EH (cell line): ENCODE measurements around the gene RNF150.
"Not testable (repeated sequence)": the region's sequence is repeated elsewhere in the genome, so short reads cannot be mapped to it uniquely, and the experiment has no call there.

Source experiments
- DNase-seq: peaks from one replicate; pipeline ENCODE4 v3.0.0-alpha.2; 2015; ENCODE audit warnings: low read depth

Gene RNF150

DNA sequence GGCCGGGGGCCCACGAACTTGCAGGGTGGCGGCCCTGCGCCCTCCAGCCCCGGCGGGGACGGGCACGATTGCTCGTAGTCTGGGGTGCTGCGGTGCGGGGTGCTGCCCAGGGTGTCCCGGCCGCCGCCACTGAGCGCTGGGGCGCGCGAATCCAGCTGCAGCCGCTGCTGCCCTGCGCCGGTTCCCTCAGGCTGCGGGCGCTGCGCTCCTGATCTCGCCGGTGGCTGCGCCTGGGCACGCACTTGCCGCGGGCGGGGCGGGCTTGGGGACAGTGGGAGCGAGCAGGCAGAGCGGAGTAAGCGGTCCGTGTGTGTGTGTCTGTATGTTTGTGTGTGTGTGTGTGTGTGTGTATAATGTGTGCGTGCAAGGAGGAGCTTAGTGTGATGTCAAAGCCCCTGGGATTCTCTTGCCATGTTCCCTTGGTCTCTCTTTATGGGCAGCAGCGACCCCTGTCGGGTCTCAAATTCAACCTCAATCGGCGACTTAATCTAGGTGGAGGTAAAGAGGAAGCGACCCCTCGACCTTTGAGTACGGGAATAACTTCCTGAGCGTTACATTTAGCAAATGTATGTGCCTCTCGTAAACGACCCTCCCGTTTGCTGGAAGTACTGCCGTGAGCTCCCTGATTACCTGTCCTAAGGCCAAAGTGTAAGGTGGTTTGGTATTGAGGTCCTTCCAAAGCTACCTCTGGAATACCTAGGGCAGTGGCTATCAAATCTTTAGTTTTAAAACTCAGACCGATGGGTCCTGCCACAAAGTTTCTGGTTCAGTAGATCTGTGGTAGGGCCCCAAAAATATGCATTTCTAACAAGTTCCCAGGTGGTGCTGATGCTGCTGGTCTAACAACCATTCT is at the start of gene RNF150:
Gene RNF150 (minus strand): TSS at position 324 of the 853 bp plus-strand sequence.
- peak; percentile 91 for DNase-seq

DNA sequence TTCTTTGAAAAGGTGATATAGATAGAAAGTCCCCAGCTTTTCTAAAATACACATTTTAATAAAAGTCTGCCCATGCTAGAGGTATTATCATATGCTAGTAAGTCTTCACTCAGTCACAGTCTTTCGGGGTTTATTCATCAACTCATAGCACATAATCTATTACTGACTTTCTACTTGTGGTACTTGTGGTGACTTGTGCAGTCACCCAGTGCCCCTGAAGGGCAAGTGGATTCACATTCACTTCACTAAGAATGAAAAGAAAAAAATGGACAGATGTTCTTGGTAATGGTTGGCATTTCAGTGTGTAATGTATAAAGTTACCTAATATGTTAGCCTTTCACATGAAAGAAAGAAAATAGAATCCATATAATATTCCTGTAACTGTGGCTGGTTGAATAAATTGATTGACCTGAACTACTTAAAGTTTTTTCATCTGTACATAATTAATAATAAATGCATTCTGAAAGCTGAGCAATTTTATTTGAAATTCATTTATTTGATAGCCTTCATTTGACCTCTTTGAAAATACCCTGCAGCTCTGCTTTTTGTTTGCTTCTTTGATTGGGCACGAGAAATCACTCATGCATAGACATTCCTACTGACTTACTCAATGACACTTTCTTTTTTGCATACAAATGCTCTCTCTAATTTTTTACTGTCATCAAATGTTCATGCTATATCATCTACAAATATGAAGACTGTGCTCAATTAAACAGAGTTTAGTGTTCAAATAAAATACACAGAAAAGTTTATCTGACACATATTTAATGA is 47.9 kb upstream of the RNF150 start:
- DNase-seq = peak; percentile 20

DNA sequence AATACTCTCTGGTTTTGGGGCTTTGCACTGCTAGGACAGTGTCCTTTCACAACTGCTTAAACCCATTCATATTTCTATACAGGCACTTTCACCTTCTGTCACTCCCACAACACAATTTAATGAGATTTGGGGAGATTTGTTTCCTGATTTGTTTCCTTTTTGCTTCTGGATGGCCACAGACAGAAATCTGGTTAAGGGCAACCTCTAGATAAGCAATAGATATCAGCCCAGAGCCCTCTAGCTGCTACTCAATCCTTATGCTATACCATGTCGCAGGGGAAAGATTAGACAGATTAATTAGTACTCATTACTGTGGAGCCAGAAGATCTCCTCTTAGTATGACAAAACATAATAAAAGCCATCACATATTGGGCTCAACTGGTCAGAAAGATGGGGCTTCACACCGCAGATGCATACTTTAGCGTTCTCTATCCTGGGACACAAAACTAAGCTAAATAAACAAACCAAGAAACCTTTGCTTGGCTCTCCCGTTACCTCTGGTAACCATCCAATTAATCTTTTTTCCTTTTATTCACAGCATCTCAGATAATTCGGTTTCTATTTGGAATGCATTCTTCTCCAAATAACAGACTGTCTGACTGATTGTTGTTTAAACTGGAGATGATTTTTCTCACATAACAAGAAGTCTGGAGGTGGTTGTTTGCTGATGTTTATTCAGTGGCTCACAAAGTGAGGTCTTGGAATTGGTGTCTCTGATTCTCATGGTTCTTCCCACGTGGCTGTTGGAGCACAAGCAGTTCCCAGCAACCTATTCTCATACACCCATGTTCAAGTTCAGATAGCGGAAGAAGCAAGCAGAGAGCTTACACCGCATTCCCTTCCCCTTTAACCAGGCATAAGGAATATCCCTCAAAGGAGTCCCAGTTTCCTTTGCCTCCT is 46.5 kb upstream of the RNF150 start:
- peak; percentile 9 for DNase-seq

DNA sequence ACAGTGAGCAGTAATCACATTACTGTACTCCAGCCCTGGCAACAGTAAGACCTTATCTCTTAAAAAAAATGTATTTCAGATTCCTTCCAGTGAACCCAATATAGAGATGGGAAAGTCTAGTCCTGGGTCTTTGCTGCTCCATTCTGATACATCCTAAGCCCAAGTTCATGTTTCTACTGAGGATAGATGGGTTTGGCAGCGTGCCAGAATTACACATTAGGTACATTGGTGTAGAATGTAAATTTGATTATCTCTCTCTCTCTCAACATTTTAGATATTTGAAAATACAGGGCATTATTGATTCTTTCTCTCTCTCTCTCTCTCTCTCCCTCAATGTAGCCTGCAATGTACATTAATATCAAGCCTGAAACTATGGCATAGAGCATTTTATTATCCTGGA is 43.9 kb upstream of the RNF150 start:
- no peak for DNase-seq

DNA sequence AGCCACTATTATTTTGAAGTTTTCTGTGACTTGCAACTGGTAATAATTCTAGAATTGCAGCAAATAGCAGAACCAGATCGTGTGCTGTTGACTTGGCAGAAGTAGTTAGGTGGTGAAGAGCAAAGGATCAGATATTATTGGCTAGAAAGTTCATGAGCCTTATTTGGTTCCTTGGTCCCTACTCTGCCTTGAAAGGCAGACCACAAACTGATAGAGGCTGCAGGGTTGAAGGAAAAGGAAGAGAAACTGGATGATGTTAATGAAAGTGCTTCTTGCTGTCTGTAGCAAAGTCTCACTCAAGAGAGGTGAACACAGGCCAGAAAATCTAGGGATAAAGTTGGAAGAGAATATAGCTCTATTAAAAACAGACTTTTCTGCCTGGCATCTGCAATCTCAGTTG is 41.2 kb upstream of the RNF150 start:
- no peak for DNase-seq

DNA sequence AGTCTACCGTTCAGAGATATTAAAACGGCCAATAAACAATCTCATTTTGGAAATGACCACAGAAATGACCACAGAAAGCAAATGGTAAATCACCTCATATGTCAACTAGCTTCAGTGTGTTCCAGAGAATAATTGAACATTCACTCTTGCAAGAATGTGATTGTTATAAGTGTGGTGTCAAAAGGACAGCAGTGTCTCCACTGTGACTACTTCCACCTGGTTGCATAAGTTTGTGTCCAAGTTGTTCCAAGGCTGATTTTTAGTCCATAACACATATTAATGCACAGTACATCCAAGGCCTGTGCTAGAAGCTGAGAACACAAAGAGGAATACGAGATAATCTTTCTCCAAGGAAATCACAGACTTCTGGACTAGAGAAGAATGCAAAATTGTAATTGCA is 37.4 kb upstream of the RNF150 start:
- no peak for DNase-seq

DNA sequence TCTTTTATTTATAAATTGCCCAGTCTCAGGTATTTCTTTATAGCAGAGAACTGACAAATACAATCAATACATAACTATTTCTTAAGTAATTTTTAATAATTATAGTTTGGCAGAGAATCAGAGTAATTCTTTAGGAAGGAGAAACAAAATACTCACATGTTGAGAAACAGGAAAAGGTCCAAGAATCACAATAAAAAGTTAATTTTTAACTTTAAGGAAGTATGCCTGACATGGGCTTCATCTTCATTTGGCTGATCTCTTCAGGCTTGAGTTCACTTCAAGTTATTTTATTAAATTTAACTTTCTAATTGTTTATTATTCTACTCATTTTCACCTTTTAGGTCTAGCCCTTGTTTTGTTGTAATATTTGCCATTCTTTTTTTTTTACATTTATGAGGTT is 36.1 kb upstream of the RNF150 start:
- DNase-seq = no peak

DNA sequence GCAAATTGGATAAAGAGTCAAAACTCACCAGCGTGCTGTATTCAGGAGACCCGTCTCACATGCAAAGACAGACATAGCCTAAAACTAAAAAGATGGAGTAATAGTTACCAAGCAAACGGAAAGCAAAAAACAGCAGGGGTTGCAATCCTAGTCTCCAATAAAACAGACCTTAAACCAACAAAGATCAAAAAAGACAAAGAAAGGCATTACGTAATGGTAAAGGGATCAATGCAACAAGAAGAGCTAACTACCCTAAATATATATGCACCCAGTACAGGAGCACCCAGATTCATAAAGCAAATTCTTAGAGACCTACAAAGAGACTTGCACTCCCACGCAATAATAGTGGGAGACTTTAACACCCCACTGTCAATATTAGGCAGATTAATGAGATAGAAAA is 31.7 kb upstream of the RNF150 start:
- not testable (repeated sequence) for DNase-seq

DNA sequence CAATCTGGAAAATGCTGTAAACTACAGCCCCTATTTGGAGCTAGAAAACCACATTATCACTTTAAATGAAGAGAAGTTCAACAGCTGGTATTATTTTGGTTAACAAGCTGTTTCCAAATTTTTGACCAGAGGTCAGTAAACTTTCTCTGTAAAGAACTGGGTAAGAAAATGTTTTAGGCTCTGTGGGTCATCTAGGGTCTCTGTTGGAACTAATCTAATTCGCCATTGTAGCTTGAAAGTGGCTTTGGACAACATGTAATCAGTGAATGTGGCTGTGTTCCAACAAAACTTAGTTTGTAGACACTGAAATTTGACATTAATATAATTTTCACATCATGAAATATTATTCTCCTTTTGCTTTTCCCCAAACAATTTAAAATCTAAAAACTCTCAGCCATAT is 25.8 kb upstream of the RNF150 start:
- DNase-seq = no peak

DNA sequence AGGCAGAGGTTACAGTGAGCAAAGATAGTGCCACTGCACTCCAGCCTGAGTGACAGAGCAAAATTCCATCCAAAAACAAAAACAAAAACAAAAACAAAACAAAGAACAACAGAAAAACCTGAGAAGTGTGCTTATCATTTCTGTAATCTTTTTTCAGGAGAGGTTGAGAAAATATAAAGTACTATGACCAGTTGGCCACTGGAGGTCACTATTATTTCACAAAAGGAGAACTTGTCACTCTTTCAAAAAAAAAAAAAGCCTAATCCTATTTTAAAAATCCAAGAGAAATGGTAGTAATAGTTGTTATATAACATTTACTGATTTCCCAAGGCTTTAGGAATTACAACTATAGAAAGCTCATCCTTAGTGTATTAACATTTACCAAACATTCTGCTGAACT is 24.9 kb upstream of the RNF150 start:
- peak; percentile 63 for DNase-seq

DNA sequence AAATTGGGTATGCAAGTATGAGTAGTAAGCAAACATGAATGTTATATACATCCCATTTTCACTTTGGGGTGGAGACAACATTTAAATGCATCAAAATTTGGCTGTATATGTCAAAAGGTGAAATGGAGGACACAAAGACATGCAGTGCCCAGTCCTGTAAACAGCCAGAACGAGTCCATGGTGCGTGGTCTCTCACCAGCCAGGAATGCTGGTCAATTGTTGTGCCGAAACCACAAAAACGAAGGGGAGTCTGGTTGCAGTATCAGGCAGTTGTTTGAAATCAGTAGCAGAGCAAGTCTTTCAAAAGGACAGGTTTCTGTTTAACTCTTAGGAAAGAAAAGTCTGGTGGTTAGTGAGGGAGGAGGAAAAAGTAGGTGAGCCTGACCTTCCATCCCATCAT is 22.3 kb upstream of the RNF150 start:
- DNase-seq = peak; percentile 43

DNA sequence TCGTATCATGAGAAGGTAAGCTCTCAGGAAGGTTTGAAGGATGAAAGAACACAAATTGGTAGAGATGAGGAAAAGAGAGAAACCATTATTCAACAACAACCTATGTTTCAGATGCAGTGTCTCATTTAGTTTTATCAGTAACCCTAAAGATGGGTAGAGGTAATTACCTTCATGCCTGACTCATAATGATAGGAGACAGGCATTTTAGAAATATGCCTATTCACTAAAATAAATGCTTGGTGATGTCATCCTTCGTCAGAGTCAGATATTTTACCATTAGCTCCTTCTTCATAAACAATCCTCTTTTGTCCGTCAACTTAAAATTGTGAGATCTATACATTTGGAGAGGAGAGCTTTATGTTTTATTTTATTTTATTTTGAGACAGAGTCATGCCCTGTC is 21.5 kb upstream of the RNF150 start:
- DNase-seq = no peak

DNA sequence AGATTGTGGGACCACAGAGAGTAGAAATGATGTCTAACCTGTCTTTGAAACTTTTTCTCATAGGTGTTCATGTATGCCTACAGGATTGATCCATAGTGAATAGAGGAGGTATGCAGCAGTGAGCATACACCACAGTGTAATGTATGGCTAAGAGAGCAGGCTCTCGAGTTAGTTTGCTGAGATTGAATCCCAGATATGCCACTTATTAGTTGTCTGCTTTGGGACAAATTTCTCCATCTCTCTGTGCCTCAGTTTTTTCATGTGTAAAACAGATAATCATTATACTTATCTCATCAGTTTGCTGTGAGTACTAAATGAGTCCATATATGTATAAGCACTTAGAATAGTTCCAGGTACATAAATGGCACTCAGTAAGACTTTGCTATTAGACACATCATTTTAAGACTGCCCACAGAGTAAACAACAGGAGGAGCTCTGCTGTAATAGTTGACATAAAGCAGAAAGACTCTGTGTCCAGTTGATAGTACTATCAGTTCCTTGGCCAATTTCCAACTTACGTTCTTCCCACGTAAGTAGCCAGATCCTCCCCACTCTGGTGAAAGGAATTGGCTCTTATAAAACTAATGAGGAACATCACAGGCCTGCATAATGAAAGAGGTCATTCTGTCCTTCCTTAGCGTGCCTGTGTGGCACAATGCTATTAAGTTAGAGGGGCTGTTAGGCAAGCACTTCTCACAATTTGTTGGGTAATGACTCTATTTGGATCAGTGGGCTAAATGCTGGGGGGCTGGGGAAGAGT is 20.7 kb upstream of the RNF150 start:
- DNase-seq = no peak

DNA sequence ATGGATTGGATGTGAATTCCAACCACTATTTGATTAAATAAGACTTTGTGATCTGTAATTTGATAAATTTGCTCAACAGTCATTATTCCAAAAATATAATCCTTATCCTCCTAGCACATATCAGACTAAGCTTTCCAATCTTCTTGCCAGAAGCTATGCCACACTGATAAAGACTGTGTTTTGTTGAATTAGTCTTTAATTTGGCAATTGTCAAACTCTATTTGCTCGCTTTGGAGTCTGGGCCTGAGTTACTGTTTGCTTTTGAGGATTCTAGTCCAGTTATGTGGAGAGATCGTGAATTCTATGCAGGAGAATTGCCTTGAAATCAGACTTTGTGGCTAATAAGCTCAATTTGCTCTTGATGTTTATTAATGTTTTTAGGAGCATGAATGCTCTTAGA is 10.9 kb upstream of the RNF150 start:
- no peak for DNase-seq

DNA sequence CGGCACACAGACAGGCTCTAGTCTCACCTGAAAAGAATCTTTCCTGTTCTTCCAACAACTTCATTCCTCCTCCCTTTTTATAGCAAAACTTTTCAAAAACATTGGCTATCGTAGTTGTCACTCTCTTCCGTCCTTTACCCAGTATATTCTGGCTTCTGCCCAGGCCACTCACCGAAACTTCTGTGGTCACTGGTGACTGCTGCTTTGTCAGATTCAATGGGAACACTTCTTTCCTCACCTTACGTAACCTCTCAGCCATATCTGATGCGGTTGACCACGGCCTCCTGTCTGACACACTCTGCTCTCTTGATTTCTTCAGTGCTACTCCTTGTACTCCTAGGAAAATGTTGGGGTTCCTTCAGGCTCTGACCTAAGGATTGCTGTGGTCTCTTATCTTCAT is 9.2 kb upstream of the RNF150 start:
- DNase-seq = no peak

DNA sequence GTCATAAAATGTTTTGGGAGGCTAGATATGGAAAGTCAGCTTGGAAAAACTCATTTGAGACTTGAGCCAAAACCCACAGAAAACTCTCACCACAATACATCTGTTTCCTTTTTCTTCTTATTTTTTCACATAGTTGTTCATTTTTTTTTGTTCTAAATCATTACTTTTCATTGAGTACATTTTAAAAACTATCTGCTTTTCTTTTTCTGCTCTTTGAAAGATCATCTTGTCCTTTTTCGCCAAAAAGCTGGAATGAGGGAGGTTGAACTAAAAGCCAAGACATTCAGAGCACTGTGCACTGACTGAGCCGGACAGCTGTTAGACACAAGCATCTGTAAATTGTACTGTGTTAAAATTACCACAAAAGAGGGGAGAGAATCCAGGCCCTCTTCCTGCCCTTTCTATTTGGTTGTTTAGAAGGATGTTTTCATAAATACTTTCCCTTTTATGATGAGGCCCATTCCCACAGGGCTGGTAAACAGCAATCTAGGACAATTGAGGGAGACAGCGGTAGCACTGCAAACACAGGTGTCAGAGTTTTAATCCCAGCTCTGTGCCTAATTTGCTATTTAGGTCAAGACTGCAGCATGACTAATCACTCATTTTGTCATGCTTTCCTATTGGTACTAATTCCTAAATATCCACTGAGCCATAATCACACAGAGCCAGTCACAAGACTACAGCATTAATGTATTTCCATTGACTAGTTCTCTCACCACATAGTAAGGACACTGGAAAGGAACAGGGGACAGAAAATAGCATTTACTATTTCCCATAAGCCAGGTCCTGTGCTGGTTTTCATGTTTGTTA is 7.3 kb upstream of the RNF150 start:
- DNase-seq = no peak

DNA sequence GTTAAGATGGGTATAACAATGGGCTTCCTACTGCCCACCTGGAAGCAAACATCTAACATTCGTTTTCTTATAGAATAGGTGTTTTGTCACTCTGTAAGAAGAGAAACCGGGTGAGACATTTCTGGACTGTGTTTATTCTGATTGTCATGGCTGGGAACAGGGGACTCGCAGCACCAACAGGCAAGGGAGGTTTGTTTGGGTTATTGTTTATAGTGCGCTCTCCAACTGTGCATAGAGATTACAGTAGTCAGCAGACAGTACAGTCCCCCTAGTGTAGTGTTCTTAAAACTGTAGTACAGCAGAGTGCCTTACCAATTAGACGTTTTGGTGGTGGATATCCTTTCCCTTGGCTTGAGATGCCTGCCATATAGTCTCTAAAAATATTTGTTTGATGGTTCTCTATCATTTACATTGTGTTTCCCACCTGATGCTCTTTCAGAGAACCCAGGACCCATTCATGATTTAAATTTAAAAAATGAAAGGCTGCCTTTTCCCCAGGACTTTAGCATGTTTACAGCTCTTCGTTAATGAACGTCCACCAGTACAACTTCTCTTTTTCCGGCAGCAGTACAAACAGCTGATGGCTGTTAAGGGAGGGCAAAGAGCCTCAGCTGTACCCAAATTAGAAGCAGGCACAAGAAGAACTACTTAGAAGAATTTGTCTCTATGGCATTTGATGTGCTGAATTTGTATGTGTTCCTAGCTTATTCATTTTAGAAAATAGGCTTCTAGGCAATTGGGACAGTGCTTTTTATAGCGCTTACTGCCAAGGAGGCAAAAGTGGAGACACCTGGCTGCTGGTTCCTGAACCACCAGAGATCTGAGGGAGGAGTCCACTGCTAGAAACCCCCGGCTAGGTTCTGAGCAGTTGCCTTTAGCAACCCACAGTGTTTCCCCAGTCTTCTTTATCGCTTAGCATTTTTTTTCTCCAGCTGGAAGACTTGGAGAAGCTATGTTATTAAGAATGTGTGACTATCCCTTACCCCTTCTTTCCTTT is 1.0 kb upstream of the RNF150 start:
- peak; percentile 56 for DNase-seq

DNA sequence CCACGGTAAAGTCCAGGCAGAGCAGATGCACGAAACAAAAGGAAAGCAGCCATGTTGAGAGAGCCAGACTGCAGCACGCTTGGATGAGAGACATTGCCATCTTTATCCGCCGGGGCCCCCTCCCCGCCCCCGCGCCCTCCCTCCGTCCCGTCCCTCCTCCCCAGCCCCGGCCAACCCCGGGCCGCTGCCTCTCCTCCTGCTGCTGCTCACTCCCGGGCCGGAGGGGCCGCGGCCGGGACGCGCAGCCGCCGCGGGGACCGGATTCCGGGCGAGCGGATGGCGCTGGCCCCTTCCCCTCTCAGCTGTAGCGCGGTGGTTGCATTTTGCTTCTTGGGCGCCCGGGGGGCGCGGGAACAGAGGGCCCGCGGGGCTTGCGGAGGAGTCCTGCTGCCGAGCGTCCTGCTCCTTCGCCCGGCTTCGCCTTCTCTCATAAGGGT is 542 bp downstream of the RNF150 start:
- peak; percentile 66 for DNase-seq

DNA sequence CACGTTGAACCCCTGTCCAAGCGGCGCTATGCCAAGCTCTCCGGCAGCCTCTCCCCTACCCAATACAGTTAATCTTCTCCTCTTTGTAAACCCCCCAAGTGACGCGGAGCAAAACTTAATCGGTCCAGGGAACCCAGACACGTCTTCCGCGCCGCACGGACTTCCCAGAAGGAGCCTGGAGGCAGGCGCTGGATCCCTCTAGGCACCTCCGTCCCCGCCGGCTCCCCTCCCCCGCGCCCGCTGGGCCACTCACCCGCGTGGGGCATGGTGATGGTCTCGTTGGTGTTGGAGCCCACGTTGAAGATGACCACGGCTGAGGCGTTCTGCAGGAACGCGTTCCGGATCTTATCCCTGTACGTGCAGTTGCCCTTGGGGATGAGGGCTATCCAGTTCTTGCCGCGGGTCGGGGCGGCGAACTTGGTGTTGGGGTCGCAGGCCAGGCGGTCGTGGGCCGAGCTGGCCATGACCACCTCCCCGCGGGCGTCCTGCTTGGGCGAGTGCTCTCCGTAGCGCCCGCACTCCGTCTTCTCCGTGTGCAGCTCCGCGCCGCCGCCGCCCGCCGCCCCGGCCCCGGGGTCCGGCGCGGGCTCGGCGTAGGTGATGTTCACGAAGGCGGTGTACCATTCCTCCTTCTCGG is 1.1 kb downstream of the RNF150 start:
- peak; percentile 41 for DNase-seq
